Cerebellar nuclear complex (tissue), 1 donor: Measurements from ENCODE around the gene ZBTB16.

ENCODE experiments used
- DNase-seq, 2 experiments: peaks; one replicate each; lab custom pipeline; 2025; lab: John Stamatoyannopoulos, UW

ZBTB16 gene

GRCh38 chr11:114064216-114064615, 4.7 kb downstream of the ZBTB16 start:
- no peak for DNase-seq

- DNase-seq = no peak
Observed at GRCh38 chr11:114065094-114065493, 5.6 kb downstream of the ZBTB16 start.

- DNase-seq = no peak
Observed at GRCh38 chr11:114066046-114066648, 6.6 kb downstream of the ZBTB16 start.

GRCh38 chr11:114068327-114068726, 8.8 kb downstream of the ZBTB16 start:
- no peak for DNase-seq

GRCh38 chr11:114070464-114071139, 11.1 kb downstream of the ZBTB16 start:
- DNase-seq = no peak

- no peak for DNase-seq
Observed at GRCh38 chr11:114073007-114073827, 13.7 kb downstream of the ZBTB16 start.

- DNase-seq = no peak
Observed at GRCh38 chr11:114073828-114074381, 14.4 kb downstream of the ZBTB16 start.

- no peak for DNase-seq
Observed at GRCh38 chr11:114074546-114075343, 15.2 kb downstream of the ZBTB16 start.

GRCh38 chr11:114075344-114075610, 15.8 kb downstream of the ZBTB16 start:
- no peak for DNase-seq

- DNase-seq = no peak
Observed at GRCh38 chr11:114075891-114076441, 16.5 kb downstream of the ZBTB16 start.

- no peak for DNase-seq
Observed at GRCh38 chr11:114076921-114077331, 17.4 kb downstream of the ZBTB16 start.

GRCh38 chr11:114077482-114078305, 18.2 kb downstream of the ZBTB16 start:
- no peak for DNase-seq

GRCh38 chr11:114078423-114078822, 18.9 kb downstream of the ZBTB16 start:
- DNase-seq = no peak

- no peak for DNase-seq
Observed at GRCh38 chr11:114079511-114080065, 20.1 kb downstream of the ZBTB16 start.

- DNase-seq = no peak
Observed at GRCh38 chr11:114080219-114080618, 20.7 kb downstream of the ZBTB16 start.

GRCh38 chr11:114080769-114081168, 21.3 kb downstream of the ZBTB16 start:
- no peak for DNase-seq

- no peak for DNase-seq
Observed at GRCh38 chr11:114081641-114082414, 22.3 kb downstream of the ZBTB16 start.

GRCh38 chr11:114082415-114082748, 22.9 kb downstream of the ZBTB16 start:
- no peak for DNase-seq

GRCh38 chr11:114082767-114083181, 23.3 kb downstream of the ZBTB16 start:
- no peak for DNase-seq
